Hepatocyte (in vitro differentiated cells): ENCODE measurements around the gene STK32B. TPM values are rescaled to one million over a fixed set of nuclear protein-coding genes. Genes with fewer than 3 reads are reported as not detected.
"Not testable (repeated sequence)": the region's sequence is repeated elsewhere in the genome, so short reads cannot be mapped to it uniquely, and the experiment has no call there.

Experiments
- DNase-seq: peaks from one replicate; pipeline ENCODE4 v3.0.0-alpha.2; 2016; ENCODE audit warnings: low spot score
- H2AFZ ChIP-seq: fragments of 200-600 bp; sonication (generic); 2 replicates; pipeline ENCODE4 v1.6.0; 2016; ENCODE audit warnings: antibody characterized with exemption, mild to moderate bottlenecking
- H3K27ac ChIP-seq: fragments of 200-600 bp; sonication (generic); 2 replicates; pipeline ENCODE4 v1.5.1; 2016; ENCODE audit warnings: mild to moderate bottlenecking
- H3K27me3 ChIP-seq: fragments of 200-600 bp; sonication (generic); 2 replicates; pipeline ENCODE4 v1.6.1; 2016
- H3K36me3 ChIP-seq: fragments of 200-600 bp; sonication (generic); replicated peaks from 2 replicates; pipeline ENCODE4 v1.5.1; 2016; ENCODE audit warnings: low read depth; ENCODE audit not compliant: insufficient read depth
- H3K4me1 ChIP-seq: fragments of 200-600 bp; sonication (generic); 2 replicates; pipeline ENCODE4 v1.5.1; 2016; ENCODE audit warnings: mild to moderate bottlenecking, moderate library complexity; ENCODE audit not compliant: insufficient read depth
- H3K4me2 ChIP-seq: fragments of 200-600 bp; sonication (generic); 2 replicates; pipeline ENCODE4 v1.6.0; 2016
- H3K4me3 ChIP-seq: fragments of 200-600 bp; sonication (generic); 2 replicates; pipeline ENCODE4 v1.5.1; 2016; ENCODE audit warnings: mild to moderate bottlenecking
- H3K79me2 ChIP-seq: fragments of 200-600 bp; sonication (generic); 2 replicates; pipeline ENCODE4 v1.6.0; 2017; ENCODE audit warnings: mild to moderate bottlenecking
- H3K9me2 ChIP-seq: fragments of 200-600 bp; sonication (generic); replicated peaks from 2 replicates; pipeline ENCODE4 v1.6.0; 2017; ENCODE audit warnings: mild to moderate bottlenecking; ENCODE audit not compliant: insufficient read depth
- H3K9me3 ChIP-seq: fragments of 200-600 bp; sonication (generic); 2 replicates; pipeline ENCODE4 v1.5.1; 2016; ENCODE audit warnings: low read depth, mild to moderate bottlenecking
- H4K20me1 ChIP-seq: fragments of 200-600 bp; sonication (generic); 2 replicates; pipeline ENCODE4 v1.6.0; 2016; ENCODE audit warnings: mild to moderate bottlenecking; ENCODE audit not compliant: insufficient read depth, poor library complexity, severe bottlenecking
- EZH2 ChIP-seq: fragments of 200-600 bp; sonication (generic); IDR thresholded peaks from 2 replicates; pipeline ENCODE4 v1.6.1; 2016; ENCODE audit warnings: antibody characterized with exemption, mild to moderate bottlenecking, borderline replicate concordance
- EZH2phosphoT487 ChIP-seq: fragments of 200-600 bp; sonication (generic); IDR thresholded peaks from one replicate; pipeline ENCODE4 v1.6.1; 2018; ENCODE audit warnings: antibody characterized with exemption, mild to moderate bottlenecking, low read depth, moderate library complexity; ENCODE audit not compliant: unreplicated experiment, severe bottlenecking
- WGBS: methylation state at CpG from one replicate; pipeline ENCODE4 v1.1.6; 2016; ENCODE audit warnings: low lambda C conversion rate; ENCODE audit errors: missing lambda C conversion rate; 5-methylcytosine and 5-hydroxymethylcytosine counted together
- polyA plus RNA-seq: library from polyadenylated mRNA; unstranded; fragments of >200 nt; fragmentation: Nextera tagmentation; extraction: Ambion mirVana; gene quantifications from 2 replicates; pipeline ENCODE4 v1.2.1, GENCODE V29; 2016
- total RNA-seq: library from RNA; depleted of rRNA; stranded (reverse); fragments of >200 nt; gene quantifications from 2 replicates; pipeline ENCODE4 v1.2.3, GENCODE V29; 2014
- TF ChIP-seq, protein P1 (sequence below): fragments of 200-600 bp; sonication (generic); IDR thresholded peaks from 2 replicates; pipeline ENCODE4 v1.5.1; 2016; ENCODE audit warnings: antibody characterized with exemption, mild to moderate bottlenecking; ENCODE audit not compliant: poor library complexity

STK32B gene
- total and polyA plus RNA-seq, 2 experiments from 2014 or later, result 0.51 to 1.6 TPM

DNA sequence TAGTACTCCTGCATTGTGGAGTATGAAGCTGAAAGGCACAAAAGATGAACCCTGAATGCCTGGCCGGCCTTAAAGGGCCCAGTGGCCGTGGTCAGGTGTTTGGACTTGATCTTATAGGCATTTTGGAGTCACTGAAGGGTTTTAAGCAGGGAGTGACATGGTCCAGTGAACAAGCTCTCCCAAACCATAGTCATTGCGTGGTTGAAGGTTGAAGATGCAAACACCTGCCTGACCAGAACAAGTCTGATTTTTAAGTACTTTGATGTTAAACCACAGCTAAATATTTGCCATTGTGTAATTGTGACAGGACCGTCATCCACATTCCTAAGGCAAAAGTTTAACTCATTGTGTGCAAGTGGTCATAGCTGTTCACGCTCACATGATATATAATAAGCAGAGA lies 3.3 kb downstream of the STK32B start:
- no peaks in the 10 kb centered on the region for H3K9me3 ChIP-seq
- H3K9me2 ChIP-seq, result no peaks in the 10 kb centered on the region
- H3K36me3 ChIP-seq, result no peaks in the 10 kb centered on the region
- no peak for DNase-seq
- no peak overlapping the region for H3K4me3 ChIP-seq
- H3K79me2 ChIP-seq, result no peaks in the 10 kb centered on the region
- H3K4me2 ChIP-seq, result no peak overlapping the region
- H3K4me1 ChIP-seq, result peaks cover 6% of the 10 kb centered on the region
- TF ChIP-seq, protein P1, sequence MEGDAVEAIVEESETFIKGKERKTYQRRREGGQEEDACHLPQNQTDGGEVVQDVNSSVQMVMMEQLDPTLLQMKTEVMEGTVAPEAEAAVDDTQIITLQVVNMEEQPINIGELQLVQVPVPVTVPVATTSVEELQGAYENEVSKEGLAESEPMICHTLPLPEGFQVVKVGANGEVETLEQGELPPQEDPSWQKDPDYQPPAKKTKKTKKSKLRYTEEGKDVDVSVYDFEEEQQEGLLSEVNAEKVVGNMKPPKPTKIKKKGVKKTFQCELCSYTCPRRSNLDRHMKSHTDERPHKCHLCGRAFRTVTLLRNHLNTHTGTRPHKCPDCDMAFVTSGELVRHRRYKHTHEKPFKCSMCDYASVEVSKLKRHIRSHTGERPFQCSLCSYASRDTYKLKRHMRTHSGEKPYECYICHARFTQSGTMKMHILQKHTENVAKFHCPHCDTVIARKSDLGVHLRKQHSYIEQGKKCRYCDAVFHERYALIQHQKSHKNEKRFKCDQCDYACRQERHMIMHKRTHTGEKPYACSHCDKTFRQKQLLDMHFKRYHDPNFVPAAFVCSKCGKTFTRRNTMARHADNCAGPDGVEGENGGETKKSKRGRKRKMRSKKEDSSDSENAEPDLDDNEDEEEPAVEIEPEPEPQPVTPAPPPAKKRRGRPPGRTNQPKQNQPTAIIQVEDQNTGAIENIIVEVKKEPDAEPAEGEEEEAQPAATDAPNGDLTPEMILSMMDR, result no peak
- TF ChIP-seq EZH2phosphoT487, result no peak
- no peak for TF ChIP-seq EZH2
- 50% methylated on average over 5 of the region's 5 CpGs for WGBS
- peaks cover 29% of the 10 kb centered on the region for H3K27me3 ChIP-seq
- no peak overlapping the region for H2AFZ ChIP-seq
- H4K20me1 ChIP-seq, result no peaks in the 10 kb centered on the region
- no peak overlapping the region for H3K27ac ChIP-seq

DNA sequence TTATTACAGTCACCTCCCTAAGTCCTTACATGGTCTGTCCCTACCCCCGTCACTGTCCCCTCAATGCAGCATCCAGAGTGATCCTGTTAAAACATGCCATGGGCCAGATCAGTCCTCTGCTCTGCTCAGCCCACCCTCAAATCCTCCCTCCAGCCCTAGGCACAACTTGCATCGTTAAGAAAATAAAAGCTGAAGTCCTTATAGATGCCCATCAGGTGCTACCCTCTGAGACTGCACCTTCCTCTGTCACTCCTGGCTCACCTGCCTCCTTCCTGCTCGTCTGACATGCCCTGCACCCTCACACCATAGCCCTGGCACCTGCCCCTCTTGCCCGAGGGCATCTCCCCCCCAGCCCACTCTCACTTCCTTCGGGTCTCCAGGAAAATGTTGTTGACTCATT lies 4.1 kb downstream of the STK32B start:
- H3K36me3 ChIP-seq, result no peaks in the 10 kb centered on the region
- H3K4me2 ChIP-seq, result no peak overlapping the region
- no peak for DNase-seq
- peaks cover 29% of the 10 kb centered on the region for H3K27me3 ChIP-seq
- H3K9me2 ChIP-seq, result no peaks in the 10 kb centered on the region
- H4K20me1 ChIP-seq, result no peaks in the 10 kb centered on the region
- H3K4me1 ChIP-seq, result peaks cover 6% of the 10 kb centered on the region
- no peaks in the 10 kb centered on the region for H3K79me2 ChIP-seq
- H3K4me3 ChIP-seq, result no peak overlapping the region
- no peak overlapping the region for H2AFZ ChIP-seq
- TF ChIP-seq, protein P1, result no peak
- TF ChIP-seq EZH2phosphoT487 (no peak), EZH2 (no peak)
- H3K9me3 ChIP-seq, result no peaks in the 10 kb centered on the region
- WGBS, result 73% methylated on average over 5 of the region's 5 CpGs
- no peak overlapping the region for H3K27ac ChIP-seq

DNA sequence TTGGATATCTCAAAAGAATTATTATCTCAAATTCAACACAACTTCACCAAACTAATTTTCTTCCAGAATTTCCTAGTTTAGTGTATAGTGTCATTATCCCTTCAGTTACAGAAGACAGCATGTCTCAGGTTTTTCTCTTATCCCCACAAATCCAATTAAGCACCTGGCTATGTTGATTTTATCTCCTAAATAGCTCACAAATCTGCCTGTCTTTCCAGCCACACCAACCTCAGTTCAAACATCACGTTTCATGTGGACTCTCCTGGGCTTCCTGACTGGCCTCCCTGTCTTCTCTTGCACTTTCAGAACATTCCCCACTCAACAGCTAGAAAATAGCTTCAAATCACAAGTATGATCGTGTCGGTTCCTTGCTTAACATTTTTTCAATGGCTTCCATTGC lies 14.8 kb downstream of the STK32B start:
- Histone ChIP-seq H3K27me3 (no peaks in the 10 kb centered on the region), H3K9me3 (no peaks in the 10 kb centered on the region), H3K79me2 (no peaks in the 10 kb centered on the region), H3K4me1 (no peaks in the 10 kb centered on the region), H3K36me3 (no peaks in the 10 kb centered on the region), H2AFZ (no peak overlapping the region), H4K20me1 (no peaks in the 10 kb centered on the region), H3K4me3 (no peak overlapping the region), H3K9me2 (no peaks in the 10 kb centered on the region), H3K27ac (no peak overlapping the region), H3K4me2 (no peak overlapping the region)
- TF ChIP-seq, protein P1, result no peak
- TF ChIP-seq EZH2, result no peak
- TF ChIP-seq EZH2phosphoT487, result no peak
- WGBS, result 61% methylated on average over 3 of the region's 3 CpGs
- DNase-seq, result no peak

DNA sequence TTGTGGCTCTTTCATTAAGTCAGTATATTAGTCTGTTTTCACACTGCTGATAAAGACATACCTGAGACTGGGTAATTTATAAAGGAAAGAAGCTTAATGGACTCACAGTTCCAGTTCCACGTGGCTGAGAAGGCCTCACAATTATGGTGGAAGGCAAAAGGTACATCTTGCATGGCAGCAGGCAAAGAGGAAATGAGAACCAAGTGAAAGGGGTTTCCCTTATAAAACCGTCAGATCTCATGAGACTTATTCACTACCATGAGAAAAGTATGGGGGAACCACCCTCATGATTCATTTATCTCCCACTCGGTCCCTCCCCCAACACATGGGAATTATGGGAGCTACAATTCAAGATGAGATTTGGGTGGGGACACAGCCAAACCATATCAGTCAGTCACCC lies 15.7 kb downstream of the STK32B start:
- H3K9me2 ChIP-seq, H3K4me2 ChIP-seq, DNase-seq, H2AFZ ChIP-seq, H3K27me3 ChIP-seq, H3K27ac ChIP-seq, H3K36me3 ChIP-seq, H4K20me1 ChIP-seq, H3K9me3 ChIP-seq, H3K4me1 ChIP-seq, H3K79me2 ChIP-seq, H3K4me3 ChIP-seq: not testable (repeated sequence)
- 79% methylated on average over 3 of the region's 3 CpGs for WGBS
